ENCODE data around the gene DNAI2.

DNAI2 gene

GRCh38 chr17:74274060-74274708 is at the start of gene DNAI2:
Gene DNAI2 (plus strand): TSS chr17:74274234. CDS start chr17:74281818, 7,584 bp downstream.
- DNase-seq (ENCODE audit: low read depth): no peak

- no peak for DNase-seq (ENCODE audit: low read depth)
Measured at GRCh38 chr17:74224959-74225725, 48.9 kb upstream of the DNAI2 start.

GRCh38 chr17:74226252-74226651 is 47.8 kb upstream of the DNAI2 start:
- DNase-seq (ENCODE audit: low read depth): no peak

GRCh38 chr17:74227271-74228080 is 46.6 kb upstream of the DNAI2 start:
- DNase-seq (ENCODE audit: low read depth): no peak

GRCh38 chr17:74228306-74228978 is 45.6 kb upstream of the DNAI2 start:
- no peak for DNase-seq (ENCODE audit: low read depth)

GRCh38 chr17:74230896-74231295 is 43.1 kb upstream of the DNAI2 start:
- no peak for DNase-seq (ENCODE audit: low read depth)

- no peak for DNase-seq (ENCODE audit: low read depth)
Measured at GRCh38 chr17:74231928-74232907, 41.8 kb upstream of the DNAI2 start.

GRCh38 chr17:74233937-74234336 is 40.1 kb upstream of the DNAI2 start:
- DNase-seq (ENCODE audit: low read depth): no peak

GRCh38 chr17:74234486-74234885 is 39.5 kb upstream of the DNAI2 start:
- DNase-seq (ENCODE audit: low read depth): no peak

GRCh38 chr17:74235040-74235581 is 38.9 kb upstream of the DNAI2 start:
- no peak for DNase-seq (ENCODE audit: low read depth)

- no peak for DNase-seq (ENCODE audit: low read depth)
Measured at GRCh38 chr17:74235911-74236371, 38.1 kb upstream of the DNAI2 start.

- DNase-seq (ENCODE audit: low read depth): no peak
Measured at GRCh38 chr17:74237321-74237720, 36.7 kb upstream of the DNAI2 start.

- DNase-seq (ENCODE audit: low read depth): no peak
Measured at GRCh38 chr17:74239172-74239571, 34.9 kb upstream of the DNAI2 start.

GRCh38 chr17:74240618-74241205 is 33.3 kb upstream of the DNAI2 start:
- no peak for DNase-seq (ENCODE audit: low read depth)

- no peak for DNase-seq (ENCODE audit: low read depth)
Measured at GRCh38 chr17:74241431-74241830, 32.6 kb upstream of the DNAI2 start.

- DNase-seq (ENCODE audit: low read depth): no peak
Measured at GRCh38 chr17:74241847-74242246, 32.2 kb upstream of the DNAI2 start.

GRCh38 chr17:74243013-74243755 is 30.9 kb upstream of the DNAI2 start:
- no peak for DNase-seq (ENCODE audit: low read depth)

GRCh38 chr17:74244128-74244527 is 29.9 kb upstream of the DNAI2 start:
- no peak for DNase-seq (ENCODE audit: low read depth)

- no peak for DNase-seq (ENCODE audit: low read depth)
Measured at GRCh38 chr17:74244548-74244947, 29.5 kb upstream of the DNAI2 start.

Data from stimulated activated CD4-positive, alpha-beta T cell treated with anti-CD3 and anti-CD28 coated beads, Interleukin-2, amount 100 ng/mL, for 4 hours (primary cell).